ENCODE data around the gene ACOT13. TPM values are rescaled to one million over a fixed set of nuclear protein-coding genes. Genes with fewer than 3 reads are reported as not detected.

ACOT13 gene
- total RNA-seq, 2 donors from 2014 or later: 8.8 to 15.9 TPM

DNA sequence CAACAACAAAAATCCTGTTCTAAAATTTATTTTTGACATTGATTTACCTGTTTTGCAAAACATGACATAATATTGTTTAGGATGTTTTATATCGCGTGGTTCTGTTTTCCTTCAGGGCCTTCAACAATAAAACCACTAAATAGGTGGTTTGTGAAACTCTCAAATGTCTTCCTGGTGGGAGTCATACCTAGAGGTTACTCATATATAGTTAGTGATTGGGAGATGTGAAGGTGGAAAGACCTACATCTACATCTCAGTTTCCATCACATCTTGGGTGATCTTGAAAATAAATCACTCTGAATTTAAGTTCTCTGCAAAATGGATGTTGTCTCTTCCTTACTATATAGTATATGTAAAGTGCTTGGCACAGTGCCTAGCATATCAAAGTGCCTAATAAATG, 29.2 kb downstream of the ACOT13 start:
- WGBS: 89% methylated on average over 2 of the region's 2 CpGs
- no peaks in the 10 kb centered on the region for H3K9me3 ChIP-seq
- TF ChIP-seq POLR2A (IDR thresholded peaks at IDR 0.05) (no peak), POLR2AphosphoS5 (IDR thresholded peaks at IDR 0.05) (no peak)
- TF ChIP-seq, protein P1, sequence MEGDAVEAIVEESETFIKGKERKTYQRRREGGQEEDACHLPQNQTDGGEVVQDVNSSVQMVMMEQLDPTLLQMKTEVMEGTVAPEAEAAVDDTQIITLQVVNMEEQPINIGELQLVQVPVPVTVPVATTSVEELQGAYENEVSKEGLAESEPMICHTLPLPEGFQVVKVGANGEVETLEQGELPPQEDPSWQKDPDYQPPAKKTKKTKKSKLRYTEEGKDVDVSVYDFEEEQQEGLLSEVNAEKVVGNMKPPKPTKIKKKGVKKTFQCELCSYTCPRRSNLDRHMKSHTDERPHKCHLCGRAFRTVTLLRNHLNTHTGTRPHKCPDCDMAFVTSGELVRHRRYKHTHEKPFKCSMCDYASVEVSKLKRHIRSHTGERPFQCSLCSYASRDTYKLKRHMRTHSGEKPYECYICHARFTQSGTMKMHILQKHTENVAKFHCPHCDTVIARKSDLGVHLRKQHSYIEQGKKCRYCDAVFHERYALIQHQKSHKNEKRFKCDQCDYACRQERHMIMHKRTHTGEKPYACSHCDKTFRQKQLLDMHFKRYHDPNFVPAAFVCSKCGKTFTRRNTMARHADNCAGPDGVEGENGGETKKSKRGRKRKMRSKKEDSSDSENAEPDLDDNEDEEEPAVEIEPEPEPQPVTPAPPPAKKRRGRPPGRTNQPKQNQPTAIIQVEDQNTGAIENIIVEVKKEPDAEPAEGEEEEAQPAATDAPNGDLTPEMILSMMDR (IDR thresholded peaks at IDR 0.05): no peak
- H3K4me3 ChIP-seq: no peak overlapping the region
- H3K36me3 ChIP-seq: no peaks in the 10 kb centered on the region
- no peaks in the 10 kb centered on the region for H3K27me3 ChIP-seq (replicated peaks; ENCODE audit: insufficient read depth)
- no peak overlapping the region for H3K27ac ChIP-seq
- intact Hi-C loops (cut with DNase I): no loop called here
- DNase-seq (ENCODE audit: low spot score): no peak
- no peaks in the 10 kb centered on the region for H3K4me1 ChIP-seq (replicated peaks)

DNA sequence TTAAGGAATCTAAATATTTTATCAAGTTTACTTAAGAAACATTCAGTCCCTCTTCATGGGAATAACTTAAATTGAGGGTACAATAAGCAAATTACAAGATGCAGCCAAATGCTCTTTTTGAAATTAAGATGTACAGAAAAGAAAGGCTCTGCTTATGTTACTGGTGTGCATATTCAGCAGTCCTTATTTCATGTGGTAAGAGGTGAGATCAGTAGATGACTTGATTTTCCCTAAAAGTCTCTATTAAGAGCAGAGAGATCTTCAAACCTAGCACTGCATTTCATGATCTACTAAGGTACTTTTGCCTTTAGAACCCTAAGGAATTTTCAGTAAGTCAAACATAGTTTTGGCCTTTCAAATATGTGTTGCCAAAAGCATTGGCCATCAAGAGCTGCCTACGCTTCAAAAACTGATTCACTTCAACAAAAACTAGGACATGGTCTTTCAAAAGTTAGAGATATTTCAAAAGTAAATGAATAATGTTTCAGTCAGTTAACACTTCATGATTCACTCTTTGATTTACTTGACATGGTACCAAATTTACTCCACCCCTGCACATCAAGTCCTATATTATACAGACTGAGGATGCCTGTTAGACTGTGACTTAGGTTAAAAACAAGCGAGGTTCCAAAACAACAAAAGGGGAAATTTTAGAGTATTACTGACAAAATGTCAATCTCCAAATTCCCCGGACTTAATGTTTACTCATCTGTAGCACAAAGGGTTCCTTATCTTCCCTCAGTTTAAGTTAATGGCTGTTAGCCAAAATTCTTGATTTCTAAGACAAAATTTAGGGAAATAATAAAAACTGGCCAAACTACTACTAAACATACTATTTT, 32.9 kb downstream of the ACOT13 start:
- intact Hi-C loops (cut with DNase I): no loop called here
- Histone ChIP-seq H3K27me3 (replicated peaks; ENCODE audit: insufficient read depth) (no peaks in the 10 kb centered on the region), H3K4me3 (no peak overlapping the region), H3K36me3 (no peaks in the 10 kb centered on the region), H3K4me1 (replicated peaks) (no peaks in the 10 kb centered on the region), H3K9me3 (no peaks in the 10 kb centered on the region), H3K27ac (no peak overlapping the region)
- no peak for TF ChIP-seq POLR2A (IDR thresholded peaks at IDR 0.05)
- TF ChIP-seq POLR2AphosphoS5 (IDR thresholded peaks at IDR 0.05): no peak
- TF ChIP-seq, protein P1 (IDR thresholded peaks at IDR 0.05): no peak
- DNase-seq (ENCODE audit: low spot score): no peak
- 52% methylated on average over 3 of the region's 3 CpGs for WGBS

DNA sequence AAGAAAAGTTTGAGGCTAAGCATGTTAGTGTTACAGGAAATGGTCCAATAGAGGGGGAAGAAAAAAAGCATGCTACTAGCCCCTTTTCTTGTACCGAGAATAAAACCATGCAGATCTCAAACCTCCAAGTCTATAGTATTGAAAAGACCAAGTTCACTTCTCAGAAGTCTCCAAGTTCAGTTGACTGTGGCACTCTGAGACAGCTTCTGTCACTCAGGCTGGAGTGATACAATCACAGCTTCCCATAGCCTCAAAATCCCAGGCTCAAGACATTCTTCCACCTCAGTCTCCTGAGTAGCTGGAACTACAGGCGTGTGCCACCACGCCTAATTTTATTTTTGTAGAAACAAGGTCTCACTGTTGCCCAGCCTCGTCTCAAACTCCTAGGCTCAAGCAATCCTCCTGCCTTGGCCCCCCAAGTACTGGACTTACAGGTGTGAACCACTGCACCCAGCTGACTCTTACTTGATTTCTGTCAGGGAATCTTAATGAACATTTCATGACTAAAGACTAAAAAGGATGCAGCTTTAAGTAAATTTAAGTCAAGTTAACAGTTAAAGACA, 35.9 kb downstream of the ACOT13 start:
- intact Hi-C loops (cut with DNase I): no loop called here
- H3K27me3 ChIP-seq (replicated peaks; ENCODE audit: insufficient read depth): no peaks in the 10 kb centered on the region
- H3K4me3 ChIP-seq: no peak overlapping the region
- peaks cover 0 to 19% of the 10 kb centered on the region in 2 donors for H3K36me3 ChIP-seq
- 81% methylated on average over 4 of the region's 4 CpGs for WGBS
- H3K4me1 ChIP-seq (replicated peaks): no peaks in the 10 kb centered on the region
- no peaks in the 10 kb centered on the region for H3K9me3 ChIP-seq
- no peak for TF ChIP-seq POLR2AphosphoS5 (IDR thresholded peaks at IDR 0.05)
- TF ChIP-seq POLR2A (IDR thresholded peaks at IDR 0.05): no peak
- H3K27ac ChIP-seq: no peak overlapping the region
- DNase-seq (ENCODE audit: low spot score): no peak

DNA sequence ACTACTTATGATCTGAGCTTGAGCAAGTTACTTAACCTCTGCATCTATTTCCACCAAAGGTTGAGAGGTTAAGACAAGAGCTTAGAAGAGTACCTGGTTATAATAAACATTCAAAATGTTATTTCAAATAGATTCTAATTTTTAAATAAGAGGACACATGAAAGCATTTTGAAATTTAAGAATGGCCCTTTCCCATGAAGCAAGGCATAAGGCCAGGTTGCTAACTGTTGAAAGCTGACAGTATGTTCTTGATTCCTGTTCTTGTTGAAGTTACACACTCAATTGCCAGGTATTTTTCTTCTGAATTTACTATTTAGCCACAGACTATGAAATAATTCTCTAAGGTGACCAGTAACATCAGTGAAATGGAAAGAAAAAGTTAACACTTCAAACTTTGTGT, 37.6 kb downstream of the ACOT13 start:
- Histone ChIP-seq H3K27ac (no peak overlapping the region), H3K27me3 (replicated peaks; ENCODE audit: insufficient read depth) (no peaks in the 10 kb centered on the region), H3K4me1 (replicated peaks) (no peaks in the 10 kb centered on the region), H3K9me3 (no peaks in the 10 kb centered on the region), H3K4me3 (no peak overlapping the region), H3K36me3 (peaks cover 0 to 21% of the 10 kb centered on the region in 2 donors)
- DNase-seq (ENCODE audit: low spot score): no peak
- no peak for TF ChIP-seq POLR2AphosphoS5 (IDR thresholded peaks at IDR 0.05)
- no peak for TF ChIP-seq POLR2A (IDR thresholded peaks at IDR 0.05)
- TF ChIP-seq, protein P1 (IDR thresholded peaks at IDR 0.05): no peak
- intact Hi-C loops (cut with DNase I): no loop called here

DNA sequence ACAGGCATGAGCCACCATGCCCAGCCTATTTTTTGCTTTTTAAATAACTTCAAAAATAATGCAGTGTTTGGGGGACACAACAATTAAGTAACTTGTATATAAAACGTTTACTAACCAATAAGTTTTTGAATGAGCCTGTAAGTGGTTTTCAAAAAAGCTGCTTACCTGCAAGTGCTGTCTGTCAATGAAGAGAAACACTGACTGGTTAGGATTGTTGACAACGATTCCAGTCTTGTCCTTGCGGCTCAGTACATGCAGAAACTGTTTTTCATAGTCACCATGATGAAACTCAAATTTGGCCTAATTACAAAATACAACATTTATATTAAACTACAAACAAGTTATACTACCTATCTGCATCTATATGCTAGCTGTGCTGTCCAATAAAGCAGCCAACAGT, 41.7 kb downstream of the ACOT13 start:
- intact Hi-C loops (cut with DNase I): no loop called here
- Histone ChIP-seq H3K27ac (no peak overlapping the region), H3K4me3 (no peak overlapping the region), H3K27me3 (replicated peaks; ENCODE audit: insufficient read depth) (no peaks in the 10 kb centered on the region), H3K4me1 (replicated peaks) (peaks cover under 1% of the 10 kb centered on the region), H3K36me3 (peaks cover 0 to 21% of the 10 kb centered on the region in 2 donors), H3K9me3 (no peaks in the 10 kb centered on the region)
- TF ChIP-seq POLR2AphosphoS5 (IDR thresholded peaks at IDR 0.05) (no peak), POLR2A (IDR thresholded peaks at IDR 0.05) (no peak)
- TF ChIP-seq, protein P1 (IDR thresholded peaks at IDR 0.05): no peak
- no peak for DNase-seq (ENCODE audit: low spot score)
- 80% methylated on average over 3 of the region's 3 CpGs for WGBS
